Loucy (cell line): ENCODE data around the gene VEPH1.

Experiments
- H2AFZ ChIP-seq: fragments of 200-600 bp; sonication (generic); 2 replicates; pipeline ENCODE4 v1.6.0; 2016; ENCODE audit warnings: antibody characterized with exemption, mild to moderate bottlenecking, low read length, moderate library complexity
- H3F3A ChIP-seq: fragments of 200-600 bp; 2 replicates; pipeline ENCODE4 v1.6.0; 2016; ENCODE audit warnings: antibody characterized with exemption, low read depth, mild to moderate bottlenecking
- H3K27me3 ChIP-seq: fragments of 200-600 bp; sonication (generic); 2 replicates; pipeline ENCODE4 v1.6.1; 2014; ENCODE audit warnings: low read length, mild to moderate bottlenecking; ENCODE audit not compliant: insufficient read depth, poor library complexity, severe bottlenecking
- H3K36me3 ChIP-seq: fragments of 200-600 bp; sonication (generic); 2 replicates; pipeline ENCODE4 v1.6.1; 2016; ENCODE audit warnings: low read length; ENCODE audit not compliant: insufficient read depth
- H3K4me1 ChIP-seq: fragments of 200-600 bp; sonication (generic); 2 replicates; pipeline ENCODE4 v1.5.1; 2014; ENCODE audit warnings: low read length, mild to moderate bottlenecking; ENCODE audit not compliant: insufficient read depth, poor library complexity, severe bottlenecking
- H3K4me2 ChIP-seq: fragments of 200-600 bp; sonication (generic); 2 replicates; pipeline ENCODE4 v1.6.0; 2014; ENCODE audit warnings: antibody characterized with exemption, low read length, low read depth, mild to moderate bottlenecking; ENCODE audit not compliant: poor library complexity, severe bottlenecking
- H3K4me3 ChIP-seq: fragments of 200-600 bp; sonication (generic); 2 replicates; pipeline ENCODE4 v1.5.1; 2014; ENCODE audit warnings: low read length, mild to moderate bottlenecking, mixed read lengths; ENCODE audit not compliant: poor library complexity, severe bottlenecking
- H3K79me2 ChIP-seq: fragments of 200-600 bp; sonication (generic); 2 replicates; pipeline ENCODE4 v1.6.1; 2014; ENCODE audit warnings: low read length; ENCODE audit not compliant: insufficient read depth
- H3K9ac ChIP-seq: fragments of 200-600 bp; sonication (generic); 2 replicates; pipeline ENCODE4 v1.6.0; 2014; ENCODE audit warnings: mild to moderate bottlenecking, low read depth, low read length, moderate library complexity; ENCODE audit not compliant: poor library complexity, severe bottlenecking
- H3K9me2 ChIP-seq: fragments of 200-600 bp; sonication (generic); replicated peaks from 2 replicates; pipeline ENCODE4 v1.6.1; 2016; ENCODE audit warnings: low read depth, low read length, mixed read lengths
- H3K9me3 ChIP-seq: fragments of 200-600 bp; sonication (generic); 2 replicates; pipeline ENCODE4 v1.6.1; 2014; ENCODE audit warnings: mild to moderate bottlenecking, antibody characterized with exemption, low read length, low read depth; ENCODE audit not compliant: insufficient read depth
- H4K20me1 ChIP-seq: fragments of 200-600 bp; sonication (generic); 2 replicates; pipeline ENCODE4 v1.6.0; 2014; ENCODE audit warnings: antibody characterized with exemption, low read length, mild to moderate bottlenecking; ENCODE audit not compliant: insufficient read depth, poor library complexity, severe bottlenecking
- CTCF ChIP-seq: fragments of 200-600 bp; sonication (generic); conservative IDR thresholded peaks from 2 replicates; pipeline ENCODE4 v1.5.1; 2014; ENCODE audit warnings: mild to moderate bottlenecking, antibody characterized with exemption, low read length
- EZH2phosphoT487 ChIP-seq: fragments of 200-600 bp; IDR thresholded peaks from 2 replicates; pipeline ENCODE4 v1.6.1; 2018; ENCODE audit warnings: antibody characterized with exemption, mild to moderate bottlenecking, moderate library complexity, borderline replicate concordance

Gene VEPH1

GRCh38 chr3:157347577-157348303 is 155.5 kb downstream of the VEPH1 start:
- Histone ChIP-seq H3K9me3 (no peaks in the 10 kb centered on the region), H3K9ac (no peak overlapping the region), H3K9me2 (no peaks in the 10 kb centered on the region), H2AFZ (no peak overlapping the region), H3K4me2 (no peak overlapping the region), H3K4me3 (no peak overlapping the region), H3K79me2 (no peaks in the 10 kb centered on the region), H3F3A (no peaks in the 10 kb centered on the region), H3K36me3 (no peaks in the 10 kb centered on the region), H4K20me1 (no peaks in the 10 kb centered on the region), H3K4me1 (no peaks in the 10 kb centered on the region), H3K27me3 (no peaks in the 10 kb centered on the region)
- TF ChIP-seq EZH2phosphoT487 (no peak), CTCF (peak; percentile 59)

- Histone ChIP-seq H2AFZ (no peak overlapping the region), H3K4me3 (no peak overlapping the region), H3F3A (no peaks in the 10 kb centered on the region), H4K20me1 (no peaks in the 10 kb centered on the region), H3K4me1 (no peaks in the 10 kb centered on the region), H3K36me3 (no peaks in the 10 kb centered on the region), H3K9me3 (no peaks in the 10 kb centered on the region), H3K9me2 (no peaks in the 10 kb centered on the region), H3K9ac (no peak overlapping the region), H3K27me3 (no peaks in the 10 kb centered on the region), H3K79me2 (no peaks in the 10 kb centered on the region), H3K4me2 (no peak overlapping the region)
- TF ChIP-seq EZH2phosphoT487, result no peak
- TF ChIP-seq CTCF, result no peak
These were observed 166.8 kb downstream of the VEPH1 start for GRCh38 chr3:157336252-157337009.

GRCh38 chr3:157335233-157336076 is 167.8 kb downstream of the VEPH1 start:
- Histone ChIP-seq H3K27me3 (no peaks in the 10 kb centered on the region), H3K36me3 (no peaks in the 10 kb centered on the region), H3F3A (no peaks in the 10 kb centered on the region), H3K79me2 (no peaks in the 10 kb centered on the region), H3K4me2 (no peak overlapping the region), H3K9me3 (no peaks in the 10 kb centered on the region), H3K4me3 (no peak overlapping the region), H2AFZ (peak overlapping the region; percentile 35; the same call in 1 of the 2 replicates), H3K9ac (no peak overlapping the region), H4K20me1 (no peaks in the 10 kb centered on the region), H3K9me2 (no peaks in the 10 kb centered on the region), H3K4me1 (no peaks in the 10 kb centered on the region)
- TF ChIP-seq EZH2phosphoT487 (no peak), CTCF (no peak)
